CD4-positive, alpha-beta T cell treated with Interleukin-15 for 4 hours (primary cell): ENCODE results near the gene LRRK1.

ENCODE experiments used
- DNase-seq: peaks from one replicate; pipeline ENCODE4 v3.0.0-alpha.2; 2020; ENCODE audit warnings: low spot score

The LRRK1 gene

GRCh38 chr15:100939791-100940190 lies 20.6 kb downstream of the LRRK1 start:
- DNase-seq: no peak

- no peak for DNase-seq
Observed at GRCh38 chr15:100940767-100941379, 21.7 kb downstream of the LRRK1 start.

- no peak for DNase-seq
Observed at GRCh38 chr15:100941536-100941935, 22.4 kb downstream of the LRRK1 start.

- DNase-seq: no peak
Observed at GRCh38 chr15:100942656-100943425, 23.7 kb downstream of the LRRK1 start.

- no peak for DNase-seq
Observed at GRCh38 chr15:100944244-100944895, 25.2 kb downstream of the LRRK1 start.

GRCh38 chr15:100944986-100945385 lies 25.8 kb downstream of the LRRK1 start:
- no peak for DNase-seq

GRCh38 chr15:100947760-100948429 lies 28.7 kb downstream of the LRRK1 start:
- no peak for DNase-seq

- no peak for DNase-seq
Observed at GRCh38 chr15:100948430-100948762, 29.2 kb downstream of the LRRK1 start.

- DNase-seq: no peak
Observed at GRCh38 chr15:100949691-100950090, 30.5 kb downstream of the LRRK1 start.

- no peak for DNase-seq
Observed at GRCh38 chr15:100951965-100952364, 32.8 kb downstream of the LRRK1 start.

GRCh38 chr15:100952566-100952965 lies 33.4 kb downstream of the LRRK1 start:
- no peak for DNase-seq

GRCh38 chr15:100958326-100959065 lies 39.3 kb downstream of the LRRK1 start:
- no peak for DNase-seq

- DNase-seq: no peak
Observed at GRCh38 chr15:100959066-100960050, 40.2 kb downstream of the LRRK1 start.

GRCh38 chr15:100966997-100967396 lies 47.8 kb downstream of the LRRK1 start:
- DNase-seq: no peak

- no peak for DNase-seq
Observed at GRCh38 chr15:100968050-100968966, 49.2 kb downstream of the LRRK1 start.

- no peak for DNase-seq
Observed at GRCh38 chr15:100972975-100973350, 53.8 kb downstream of the LRRK1 start.

- DNase-seq: no peak
Observed at GRCh38 chr15:100973351-100974111, 54.4 kb downstream of the LRRK1 start.

- DNase-seq: no peak
Observed at GRCh38 chr15:100975043-100975442, 55.9 kb downstream of the LRRK1 start.

GRCh38 chr15:100980410-100981046 lies 61.4 kb downstream of the LRRK1 start:
- no peak for DNase-seq
